Measurements from ENCODE around the gene MAD1L1.

- no peak for TF ChIP-seq POLR2A (IDR thresholded peaks at IDR 0.05)
- no peak for TF ChIP-seq EP300 (IDR thresholded peaks at IDR 0.05)
Measured at GRCh38 chr7:2190531-2190930, 42.2 kb downstream of the MAD1L1 start.
